NB4 (cell line): ENCODE measurements around the gene LDHA.

Experiments used
- MYC ChIP-seq: IDR thresholded peaks from 2 replicates; pipeline ENCODE4 v1.6.1; 2011; ENCODE audit warnings: low read depth, low read length
- POLR2A ChIP-seq: IDR thresholded peaks from 2 replicates; pipeline ENCODE4 v1.6.1; 2011; ENCODE audit warnings: mild to moderate bottlenecking; ENCODE audit not compliant: insufficient read length; ENCODE audit errors: extremely low read depth
- TF ChIP-seq, protein P1 (sequence below): IDR thresholded peaks from one replicate; pipeline ENCODE4 v1.5.1; 2012; ENCODE audit warnings: low read depth, low read length

GRCh38 chr11:18392434-18393321, 1.7 kb upstream of the LDHA start:
- TF ChIP-seq, protein P1, sequence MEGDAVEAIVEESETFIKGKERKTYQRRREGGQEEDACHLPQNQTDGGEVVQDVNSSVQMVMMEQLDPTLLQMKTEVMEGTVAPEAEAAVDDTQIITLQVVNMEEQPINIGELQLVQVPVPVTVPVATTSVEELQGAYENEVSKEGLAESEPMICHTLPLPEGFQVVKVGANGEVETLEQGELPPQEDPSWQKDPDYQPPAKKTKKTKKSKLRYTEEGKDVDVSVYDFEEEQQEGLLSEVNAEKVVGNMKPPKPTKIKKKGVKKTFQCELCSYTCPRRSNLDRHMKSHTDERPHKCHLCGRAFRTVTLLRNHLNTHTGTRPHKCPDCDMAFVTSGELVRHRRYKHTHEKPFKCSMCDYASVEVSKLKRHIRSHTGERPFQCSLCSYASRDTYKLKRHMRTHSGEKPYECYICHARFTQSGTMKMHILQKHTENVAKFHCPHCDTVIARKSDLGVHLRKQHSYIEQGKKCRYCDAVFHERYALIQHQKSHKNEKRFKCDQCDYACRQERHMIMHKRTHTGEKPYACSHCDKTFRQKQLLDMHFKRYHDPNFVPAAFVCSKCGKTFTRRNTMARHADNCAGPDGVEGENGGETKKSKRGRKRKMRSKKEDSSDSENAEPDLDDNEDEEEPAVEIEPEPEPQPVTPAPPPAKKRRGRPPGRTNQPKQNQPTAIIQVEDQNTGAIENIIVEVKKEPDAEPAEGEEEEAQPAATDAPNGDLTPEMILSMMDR, result no peak
- TF ChIP-seq MYC, result no peak
- no peak for TF ChIP-seq POLR2A
